HL-60 (cell line): ENCODE results near the gene CCDC40.

Source experiments
- DNase-seq, 2 experiments: peaks; one replicate each; pipeline ENCODE4 v3.0.0-alpha.2; 2010 to 2020; ENCODE audit warnings: low read depth in 1 of 2, low spot score in 1 of 2
- H3K27ac ChIP-seq: fragments of 250-450 bp; sonication (Bioruptor Pico); replicated peaks from 2 replicates; pipeline ENCODE4 v1.5.1; 2020; ENCODE audit warnings: mild to moderate bottlenecking, moderate library complexity
- H3K27me3 ChIP-seq: fragments of 250-450 bp; sonication (Bioruptor Pico); 2 replicates; pipeline ENCODE4 v1.5.1; 2021; ENCODE audit warnings: mild to moderate bottlenecking, moderate library complexity; ENCODE audit not compliant: insufficient read depth, poor library complexity, severe bottlenecking
- H3K4me3 ChIP-seq: replicated peaks from 2 replicates; pipeline ENCODE4 v1.5.1; 2011; ENCODE audit warnings: mild to moderate bottlenecking, control low read depth, low read length; ENCODE audit not compliant: insufficient read depth
- CTCF ChIP-seq: IDR thresholded peaks from one replicate; pipeline ENCODE4 v1.5.1; 2011; ENCODE audit warnings: low read length, control low read depth, inconsistent platforms; ENCODE audit not compliant: insufficient read depth
- GABPA ChIP-seq: IDR thresholded peaks from 2 replicates; pipeline ENCODE4 v1.6.1; 2012; ENCODE audit warnings: low read depth
- POLR2AphosphoS5 ChIP-seq: IDR thresholded peaks from 2 replicates; pipeline ENCODE4 v1.6.1; 2012; ENCODE audit warnings: low read depth
- REST ChIP-seq: IDR thresholded peaks from 2 replicates; pipeline ENCODE4 v1.6.1; 2012; ENCODE audit warnings: low read depth; ENCODE audit not compliant: insufficient replicate concordance
- SPI1 ChIP-seq: IDR thresholded peaks from 2 replicates; pipeline ENCODE4 v1.6.1; 2012; ENCODE audit warnings: low read depth, mild to moderate bottlenecking, borderline replicate concordance

CCDC40 gene

GRCh38 chr17:80091376-80091775, 54.9 kb downstream of the CCDC40 start:
- Histone ChIP-seq H3K27ac (no peak overlapping the region), H3K27me3 (no peaks in the 10 kb centered on the region), H3K4me3 (no peak overlapping the region)
- no peak for DNase-seq
- TF ChIP-seq REST: no peak
- TF ChIP-seq CTCF: no peak

- no peak for TF ChIP-seq POLR2AphosphoS5
- TF ChIP-seq SPI1: peak; percentile 91
- TF ChIP-seq REST: no peak
- TF ChIP-seq CTCF: no peak
- DNase-seq: peak; percentile 85 to 86
Measured at GRCh38 chr17:80092959-80093358, 56.5 kb downstream of the CCDC40 start.

GRCh38 chr17:80095038-80095843, 58.8 kb downstream of the CCDC40 start:
- DNase-seq: no peak
- Histone ChIP-seq H3K4me3 (no peak overlapping the region), H3K27ac (no peak overlapping the region), H3K27me3 (no peaks in the 10 kb centered on the region)
- TF ChIP-seq SPI1: no peak
- no peak for TF ChIP-seq POLR2AphosphoS5
- TF ChIP-seq CTCF: no peak
- TF ChIP-seq GABPA: no peak

More at GRCh38 chr17:80092959-80093358, 56.5 kb downstream of the CCDC40 start:
- Histone ChIP-seq H3K27me3 (no peaks in the 10 kb centered on the region), H3K4me3 (no peak overlapping the region), H3K27ac (peak overlapping the region; percentile 75)
